Measurements from ENCODE around the gene CEP128. TPM values are rescaled to one million over a fixed set of nuclear protein-coding genes. Genes with fewer than 3 reads are reported as not detected.

CEP128 gene
- polyA plus RNA-seq, 1 experiment, result 1.9 TPM

GRCh38 chr14:80489513-80489912 is 452.0 kb downstream of the CEP128 start:
- ChIA-PET CTCF (interaction anchor here (0.7 kb wide), 1 partner anchor 11 kb away, joined by 3 read pairs; no protein-coding TSS in a partner anchor), POLR2A (no interaction called here)
- no peak overlapping the region for H3K4me3 ChIP-seq (ENCODE audit: low read depth, low read length)
- DNase-seq (ENCODE audit: low read depth), result no peak
- no peaks in the 10 kb centered on the region for H3K36me3 ChIP-seq (ENCODE audit: control insufficient read depth, insufficient read depth, low read length)
- no peaks in the 10 kb centered on the region for H3K27me3 ChIP-seq (ENCODE audit: control insufficient read depth, insufficient read depth, low read length)
- TF ChIP-seq, protein P1, sequence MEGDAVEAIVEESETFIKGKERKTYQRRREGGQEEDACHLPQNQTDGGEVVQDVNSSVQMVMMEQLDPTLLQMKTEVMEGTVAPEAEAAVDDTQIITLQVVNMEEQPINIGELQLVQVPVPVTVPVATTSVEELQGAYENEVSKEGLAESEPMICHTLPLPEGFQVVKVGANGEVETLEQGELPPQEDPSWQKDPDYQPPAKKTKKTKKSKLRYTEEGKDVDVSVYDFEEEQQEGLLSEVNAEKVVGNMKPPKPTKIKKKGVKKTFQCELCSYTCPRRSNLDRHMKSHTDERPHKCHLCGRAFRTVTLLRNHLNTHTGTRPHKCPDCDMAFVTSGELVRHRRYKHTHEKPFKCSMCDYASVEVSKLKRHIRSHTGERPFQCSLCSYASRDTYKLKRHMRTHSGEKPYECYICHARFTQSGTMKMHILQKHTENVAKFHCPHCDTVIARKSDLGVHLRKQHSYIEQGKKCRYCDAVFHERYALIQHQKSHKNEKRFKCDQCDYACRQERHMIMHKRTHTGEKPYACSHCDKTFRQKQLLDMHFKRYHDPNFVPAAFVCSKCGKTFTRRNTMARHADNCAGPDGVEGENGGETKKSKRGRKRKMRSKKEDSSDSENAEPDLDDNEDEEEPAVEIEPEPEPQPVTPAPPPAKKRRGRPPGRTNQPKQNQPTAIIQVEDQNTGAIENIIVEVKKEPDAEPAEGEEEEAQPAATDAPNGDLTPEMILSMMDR (IDR thresholded peaks at IDR 0.05; ENCODE audit: insufficient read depth, low read depth, low read length), result no peak

DNA sequence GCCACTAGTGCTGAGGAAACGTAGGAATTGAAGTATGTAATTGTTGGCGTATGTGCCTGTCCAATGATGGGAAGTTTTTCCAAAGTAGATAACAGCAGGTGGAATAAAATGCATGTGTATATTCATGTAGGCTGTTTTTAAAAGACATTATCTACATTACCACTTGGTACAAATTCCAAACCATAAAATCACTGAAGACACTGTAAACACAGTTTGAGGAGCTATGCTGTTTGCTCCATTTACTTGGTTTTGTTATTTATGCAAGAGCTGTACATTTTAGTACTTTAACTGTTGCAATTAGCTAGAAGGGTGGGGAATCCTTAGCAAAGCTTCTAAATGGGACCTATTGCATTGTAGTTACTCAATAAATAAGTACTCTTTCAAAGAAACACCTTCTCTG is 455.8 kb downstream of the CEP128 start:
- TF ChIP-seq, protein P1 (IDR thresholded peaks at IDR 0.05; ENCODE audit: insufficient read depth, low read depth, low read length), result no peak
- ChIA-PET CTCF (interaction anchor here (1.1 kb wide), 1 partner anchor 9 kb away, joined by 4 read pairs; no protein-coding TSS in a partner anchor), POLR2A (interaction anchor here (0.7 kb wide), 1 partner anchor 19 kb away, joined by 3 read pairs; no protein-coding TSS in a partner anchor)
- Histone ChIP-seq H3K27me3 (ENCODE audit: control insufficient read depth, insufficient read depth, low read length) (no peaks in the 10 kb centered on the region), H3K4me3 (ENCODE audit: low read depth, low read length) (no peak overlapping the region), H3K36me3 (ENCODE audit: control insufficient read depth, insufficient read depth, low read length) (no peaks in the 10 kb centered on the region)
- no peak for DNase-seq (ENCODE audit: low read depth)

DNA sequence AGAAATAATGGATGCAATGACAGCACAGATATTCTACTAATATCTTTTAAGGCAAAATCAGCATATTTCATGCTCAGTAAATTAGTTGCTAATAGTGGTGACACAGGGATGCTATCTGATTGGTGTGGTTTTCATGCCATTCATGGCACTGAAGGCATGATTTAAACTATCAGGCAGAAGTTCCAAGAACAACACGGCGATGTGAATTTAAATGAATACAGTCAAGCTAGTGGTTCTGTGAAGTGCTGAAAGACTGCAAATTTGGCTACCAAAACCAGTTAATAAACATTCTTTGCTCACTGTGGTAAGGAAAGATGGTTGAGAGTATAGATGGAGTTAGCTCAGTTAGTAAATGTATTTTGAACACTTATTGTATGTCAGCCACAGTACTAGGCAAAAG is 458.2 kb downstream of the CEP128 start:
- H3K4me3 ChIP-seq (ENCODE audit: low read depth, low read length), result no peak overlapping the region
- DNase-seq (ENCODE audit: low read depth), result no peak
- TF ChIP-seq, protein P1 (IDR thresholded peaks at IDR 0.05; ENCODE audit: insufficient read depth, low read depth, low read length), result no peak
- no peaks in the 10 kb centered on the region for H3K36me3 ChIP-seq (ENCODE audit: control insufficient read depth, insufficient read depth, low read length)
- H3K27me3 ChIP-seq (ENCODE audit: control insufficient read depth, insufficient read depth, low read length), result no peaks in the 10 kb centered on the region
- ChIA-PET POLR2A (no interaction called here), CTCF (no interaction called here)

GRCh38 chr14:80477388-80478160 is 464.0 kb downstream of the CEP128 start:
- ChIA-PET POLR2A (no interaction called here), CTCF (interaction anchor here (0.9 to 1.0 kb wide), 2 partner anchors 9 to 15 kb away, joined by 3 to 4 read pairs; no protein-coding TSS in a partner anchor)
- no peaks in the 10 kb centered on the region for H3K27me3 ChIP-seq (ENCODE audit: control insufficient read depth, insufficient read depth, low read length)
- DNase-seq (ENCODE audit: low read depth), result no peak
- TF ChIP-seq, protein P1 (IDR thresholded peaks at IDR 0.05; ENCODE audit: insufficient read depth, low read depth, low read length), result no peak
- no peak overlapping the region for H3K4me3 ChIP-seq (ENCODE audit: low read depth, low read length)
- no peaks in the 10 kb centered on the region for H3K36me3 ChIP-seq (ENCODE audit: control insufficient read depth, insufficient read depth, low read length)

- TF ChIP-seq, protein P1 (IDR thresholded peaks at IDR 0.05; ENCODE audit: insufficient read depth, low read depth, low read length), result no peak
- POLR2A ChIA-PET, result no interaction called here
- H3K4me3 ChIP-seq (ENCODE audit: low read depth, low read length), result no peak overlapping the region
- no peak for DNase-seq (ENCODE audit: low read depth)
- CTCF ChIA-PET, result no interaction called here
- no peaks in the 10 kb centered on the region for H3K36me3 ChIP-seq (ENCODE audit: control insufficient read depth, insufficient read depth, low read length)
- H3K27me3 ChIP-seq (ENCODE audit: control insufficient read depth, insufficient read depth, low read length), result no peaks in the 10 kb centered on the region
Measured at GRCh38 chr14:80475074-80475473, 466.5 kb downstream of the CEP128 start.

Measured in BJ (cell line).